SH-SY5Y (cell line): ENCODE results near the gene ACP1.

Experiments used
- GATA2 ChIP-seq: IDR thresholded peaks from 2 replicates; pipeline ENCODE4 v1.6.1; 2011; ENCODE audit warnings: mild to moderate bottlenecking, low read depth, low read length
- GATA3 ChIP-seq: IDR thresholded peaks from 2 replicates; pipeline ENCODE4 v1.6.1; 2011; ENCODE audit warnings: low read depth, mild to moderate bottlenecking, low read length, moderate library complexity

- TF ChIP-seq GATA2 = no peak
- TF ChIP-seq GATA3 = no peak
These were observed 11.5 kb upstream of the ACP1 start for GRCh38 chr2:253202-253638.
